Stimulated activated CD4-positive, alpha-beta T cell treated with anti-CD3 and anti-CD28 coated beads, Interleukin-1b, Interleukin-23, amount 100 ng/mL, for 4 hours (primary cell): ENCODE data around the gene ZBTB45.

Experiments used
- DNase-seq, 2 donors: peaks; one replicate each; pipeline ENCODE4 v3.0.0-alpha.2; 2020; ENCODE audit warnings: low read depth in 2 of 2

ZBTB45 gene

DNA sequence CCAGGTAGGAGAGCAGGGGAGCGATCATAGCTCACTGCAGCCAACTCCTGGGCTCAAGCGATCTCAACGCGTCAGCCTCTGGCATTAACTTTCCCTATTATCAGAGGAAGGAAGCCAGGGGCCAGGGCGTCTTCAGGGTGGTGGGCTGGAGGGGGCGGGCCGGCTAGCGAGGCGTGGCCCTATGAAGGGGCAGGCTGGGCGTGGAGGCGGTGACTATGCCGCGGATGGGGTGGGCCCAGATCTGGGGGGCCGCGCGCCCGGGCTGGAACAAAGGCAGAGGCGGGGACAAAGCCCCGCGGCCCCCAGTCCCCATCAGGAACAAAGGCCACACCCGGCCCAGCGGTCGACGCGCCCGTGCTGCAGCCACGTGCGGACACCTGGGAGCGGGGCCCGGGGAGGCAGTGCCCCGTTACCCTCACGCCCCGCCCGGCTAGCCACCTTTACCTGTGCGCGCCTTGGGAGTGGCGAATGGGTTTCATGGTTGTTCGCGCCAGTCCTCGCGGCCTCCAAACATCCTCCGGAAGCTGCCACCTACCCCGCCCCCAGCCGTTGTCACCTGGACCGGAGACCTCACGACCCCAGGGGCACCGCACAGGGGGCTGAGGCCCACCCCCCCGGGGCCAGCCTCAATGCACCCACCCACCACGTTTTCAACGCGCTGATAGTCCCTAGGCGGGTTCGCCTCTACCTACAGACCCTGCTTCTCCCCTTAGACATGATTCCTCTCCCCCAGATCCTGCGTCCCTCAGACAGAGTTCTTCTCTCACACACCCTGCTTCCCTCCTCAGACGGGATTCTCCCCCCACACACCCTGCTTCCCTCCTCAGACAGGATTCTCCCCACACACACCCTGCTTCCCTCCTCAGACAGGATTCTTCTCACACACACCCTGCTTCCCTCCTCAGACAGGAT lies 18.9 kb upstream of the ZBTB45 start:
- DNase-seq: no peak

GRCh38 chr19:58536852-58537798 lies 17.5 kb upstream of the ZBTB45 start:
- no peak for DNase-seq

DNA sequence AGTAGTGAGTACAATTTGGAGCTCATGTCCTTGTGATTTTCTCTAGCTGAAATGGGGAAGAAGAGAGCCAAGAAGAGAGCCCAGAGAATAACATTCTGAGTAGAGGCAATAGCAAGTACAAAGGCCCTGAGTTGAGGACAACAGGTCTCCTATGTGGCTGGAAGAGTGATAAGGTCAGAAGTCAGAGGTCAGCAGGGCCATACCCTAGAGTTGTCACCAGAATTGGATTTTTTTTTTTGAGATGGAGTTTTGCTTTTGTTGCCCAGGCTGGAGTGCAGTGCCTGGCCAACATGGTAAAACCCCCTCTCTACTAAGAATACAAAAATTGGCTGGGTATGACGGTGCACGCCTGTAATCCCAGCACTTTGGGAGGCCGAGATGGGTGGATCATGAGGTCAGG lies 16.2 kb upstream of the ZBTB45 start:
- DNase-seq: no peak

- no peak for DNase-seq
Measured at GRCh38 chr19:58531034-58531840, 11.6 kb upstream of the ZBTB45 start.

DNA sequence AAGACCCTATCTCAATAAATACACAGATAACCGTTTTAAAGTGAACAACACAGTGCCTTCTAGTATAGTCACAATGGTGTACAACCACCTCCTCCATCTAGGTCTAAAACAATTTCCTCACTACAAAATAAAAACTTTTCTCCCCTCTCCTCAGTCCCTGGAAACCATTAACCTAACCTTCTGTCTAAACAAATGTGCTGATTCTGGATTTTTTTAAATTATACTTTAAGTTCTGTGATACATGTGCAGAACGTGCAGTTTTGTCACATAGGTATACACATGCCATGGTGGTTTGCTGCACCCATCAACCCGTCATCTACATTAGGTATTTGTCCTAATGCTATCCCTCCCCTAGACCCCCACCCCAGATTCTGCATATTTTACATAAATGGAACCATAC lies 9.8 kb upstream of the ZBTB45 start:
- DNase-seq: no peak

DNA sequence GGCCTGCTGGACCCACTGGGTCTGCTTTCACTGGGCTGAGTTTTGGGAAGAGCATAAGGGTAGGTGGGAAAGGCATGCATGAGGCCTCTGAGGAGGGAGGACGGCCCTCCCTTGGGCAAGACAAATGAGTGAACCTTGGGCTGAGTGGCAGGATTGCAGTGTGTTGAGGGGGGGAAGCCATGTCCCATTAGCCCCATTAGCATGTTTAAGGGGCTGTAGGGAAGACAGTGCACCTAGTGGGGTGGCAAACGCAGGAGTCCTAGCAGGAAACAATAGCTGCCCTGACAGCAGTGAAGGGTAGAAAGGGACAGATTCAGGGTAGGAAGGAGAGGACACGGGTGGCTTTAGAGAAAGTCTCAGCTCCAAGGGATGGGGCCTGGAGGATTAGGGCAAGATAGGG lies 3.1 kb upstream of the ZBTB45 start:
- no peak for DNase-seq

- DNase-seq: no peak
Measured at GRCh38 chr19:58521651-58522050, 2.0 kb upstream of the ZBTB45 start.

DNA sequence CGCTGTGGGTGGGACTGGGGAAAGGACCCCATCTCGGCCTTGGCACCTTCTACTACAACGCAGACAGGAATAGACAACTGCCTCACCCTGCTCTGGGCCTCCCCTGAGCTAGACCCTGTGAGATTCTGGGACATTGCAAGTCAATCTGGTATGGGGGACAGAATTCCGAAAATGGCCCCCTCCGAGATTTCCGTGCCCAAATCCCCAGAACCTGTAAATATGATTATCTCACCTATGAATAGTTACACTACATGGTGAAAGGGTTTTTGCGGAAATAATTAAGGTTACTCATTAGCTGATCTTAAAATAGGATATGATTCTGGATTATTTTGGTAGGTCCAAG lies 618 bp upstream of the ZBTB45 start:
- DNase-seq: no peak

GRCh38 chr19:58519087-58519354 lies 589 bp downstream of the ZBTB45 start:
- no peak for DNase-seq

GRCh38 chr19:58518256-58519086 lies 1.1 kb downstream of the ZBTB45 start:
- DNase-seq: no peak

DNA sequence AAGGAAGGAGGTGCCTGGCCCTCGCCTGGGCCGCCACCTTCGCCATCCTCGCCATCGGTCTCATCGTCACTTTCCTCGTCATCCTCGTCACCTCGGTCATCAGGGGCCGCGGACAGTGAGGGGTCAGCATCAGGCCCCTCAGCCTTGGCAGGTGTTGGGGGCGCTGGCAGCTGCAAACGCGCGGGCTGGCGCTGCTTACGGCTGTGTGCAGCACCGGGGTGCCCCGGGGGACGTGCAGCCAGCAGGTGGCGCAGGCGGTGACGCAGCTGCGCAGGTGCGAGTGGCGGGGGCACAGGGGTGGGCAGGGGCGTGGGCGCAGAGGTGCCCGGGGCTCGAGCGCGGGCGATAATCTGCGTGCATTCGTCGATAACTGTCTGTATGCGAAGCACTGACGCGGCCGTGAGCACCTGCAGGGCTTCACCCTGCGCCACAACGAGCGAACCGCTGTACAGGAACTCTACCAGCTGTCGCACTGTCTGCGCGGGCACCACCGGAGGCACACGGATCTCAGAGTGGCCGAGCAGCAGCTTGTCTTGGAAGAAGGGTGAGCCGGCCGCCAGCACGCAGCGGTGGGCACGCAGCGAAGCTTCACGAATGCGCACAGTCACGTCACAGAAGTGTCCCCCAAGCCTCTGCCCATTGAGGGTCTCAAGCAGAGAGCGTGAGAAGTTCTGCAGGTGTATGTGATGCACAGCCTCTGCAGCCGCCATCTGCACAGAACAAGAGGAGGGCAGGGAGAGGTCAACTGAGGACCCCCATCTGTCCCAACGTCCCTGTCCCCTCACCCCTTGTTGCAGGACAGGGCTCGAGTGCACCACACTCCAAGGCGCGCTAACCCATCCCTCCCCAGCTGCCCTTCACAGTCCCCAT lies 2.4 kb downstream of the ZBTB45 start:
- DNase-seq: no peak

DNA sequence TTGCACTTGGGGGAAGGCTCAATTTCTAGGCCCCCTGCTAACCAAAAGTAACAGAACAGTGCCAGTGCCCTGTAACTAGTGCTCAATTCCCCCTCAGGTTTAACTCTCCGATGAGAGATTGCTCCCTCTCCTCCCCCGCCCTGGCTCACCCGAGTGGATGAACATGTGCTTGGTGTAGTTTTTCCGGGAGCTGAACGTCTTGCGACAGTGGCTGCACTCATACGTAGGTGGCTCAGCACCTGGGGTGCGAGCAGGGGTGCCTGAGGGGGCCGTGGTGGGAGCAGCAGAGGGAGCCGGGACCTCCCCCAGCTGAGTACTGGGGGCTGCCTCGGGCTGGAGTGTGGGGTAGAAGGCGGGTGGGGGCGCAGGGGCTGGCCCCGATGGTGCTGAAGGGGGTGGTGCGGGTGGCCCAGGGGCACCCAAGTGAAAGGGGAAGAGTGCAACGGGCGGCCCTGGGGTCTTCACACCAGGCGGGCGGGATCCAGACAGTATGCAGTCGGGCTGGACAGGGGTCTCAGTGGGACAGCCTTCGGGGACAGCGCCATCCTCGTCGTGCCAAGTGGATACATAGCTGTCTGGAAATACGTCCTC lies 3.3 kb downstream of the ZBTB45 start:
- DNase-seq: no peak

DNA sequence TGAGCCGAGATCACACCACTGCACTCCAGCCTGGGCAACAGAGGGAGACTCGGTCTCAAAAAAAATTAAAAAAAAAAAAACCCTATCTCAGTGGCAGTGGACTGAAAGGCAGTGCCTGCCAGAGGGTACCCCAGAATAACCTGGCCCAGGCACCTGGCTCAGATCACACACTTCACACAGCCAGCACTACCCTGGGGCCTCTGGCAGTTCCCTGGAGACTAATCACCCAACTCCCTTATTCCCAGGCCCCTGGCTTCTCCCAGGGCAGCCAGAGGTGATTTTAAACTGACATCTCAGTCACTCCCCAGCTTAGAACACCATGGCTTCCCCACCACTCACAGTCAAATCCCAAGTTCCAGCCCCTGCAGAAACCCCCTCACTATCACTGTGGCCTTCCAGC lies 4.4 kb downstream of the ZBTB45 start:
- DNase-seq: no peak

DNA sequence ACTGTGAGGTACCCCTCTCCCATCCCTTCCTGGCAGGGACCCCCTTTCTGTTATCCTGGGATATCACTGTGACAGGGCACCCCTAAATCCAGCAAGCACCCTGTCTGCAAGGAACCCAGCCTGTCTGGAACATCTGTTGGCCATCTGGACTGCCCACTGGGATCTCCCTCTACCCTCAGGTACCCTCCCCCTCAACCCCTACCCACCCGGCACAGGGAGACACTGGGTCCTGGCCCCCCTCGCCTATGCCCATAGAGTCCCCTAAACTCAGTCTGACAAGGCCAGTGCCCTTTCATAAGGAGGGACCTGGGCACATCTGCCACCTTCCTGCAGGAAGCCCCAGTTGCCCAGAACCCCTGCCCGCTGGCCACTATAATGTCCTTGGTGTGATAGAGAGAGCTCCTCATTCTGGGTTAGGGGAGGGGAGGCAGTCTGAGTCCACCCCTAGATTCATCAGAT lies 5.0 kb downstream of the ZBTB45 start:
- no peak for DNase-seq

- DNase-seq: peak; percentile 93 to 97
Measured at GRCh38 chr19:58513694-58514563, 5.7 kb downstream of the ZBTB45 start.

DNA sequence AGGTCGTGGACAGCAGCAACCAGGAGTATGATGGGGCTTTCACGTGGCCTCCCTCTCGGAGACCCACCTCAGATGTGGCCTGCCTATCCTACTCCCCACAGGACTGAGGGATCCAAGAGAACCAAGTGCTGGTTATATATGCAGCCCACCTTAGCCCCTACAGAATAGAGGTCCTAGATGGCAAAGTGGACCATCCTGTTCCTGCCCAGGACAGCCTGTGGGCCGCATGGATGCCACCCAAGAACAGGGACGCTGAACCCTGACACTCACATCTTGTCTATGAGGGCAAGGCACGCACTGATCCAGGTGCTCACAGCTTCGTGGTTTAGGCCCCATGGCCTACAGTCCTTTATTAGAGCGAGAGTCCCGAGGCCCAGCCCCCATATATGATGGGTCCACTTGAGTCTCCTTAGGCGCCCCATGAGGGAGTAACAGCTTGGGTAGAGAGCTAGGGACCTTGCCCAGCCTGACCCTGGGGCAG lies 6.4 kb downstream of the ZBTB45 start:
- DNase-seq: no peak

- no peak for DNase-seq
Measured at GRCh38 chr19:58511353-58512208, 8.0 kb downstream of the ZBTB45 start, which contains the start of gene SLC27A5. TSS of gene SLC27A5 (minus strand) at chr19:58511992. CDS start at chr19:58511955, 37 bp downstream.
